Measurements from ENCODE around the gene PRAC1.

- TF ChIP-seq POLR2AphosphoS5 (IDR thresholded peaks at IDR 0.05; ENCODE audit: low read depth, low read length) (no peak), USF2 (IDR thresholded peaks at IDR 0.05; ENCODE audit: borderline replicate concordance, low read depth, low read length) (no peak), FOXJ3 (CRISPR knock-in tag; IDR thresholded peaks at IDR 0.05) (no peak), MAX (IDR thresholded peaks at IDR 0.05; ENCODE audit: low read depth) (no peak)
- TF ChIP-seq, protein P1, sequence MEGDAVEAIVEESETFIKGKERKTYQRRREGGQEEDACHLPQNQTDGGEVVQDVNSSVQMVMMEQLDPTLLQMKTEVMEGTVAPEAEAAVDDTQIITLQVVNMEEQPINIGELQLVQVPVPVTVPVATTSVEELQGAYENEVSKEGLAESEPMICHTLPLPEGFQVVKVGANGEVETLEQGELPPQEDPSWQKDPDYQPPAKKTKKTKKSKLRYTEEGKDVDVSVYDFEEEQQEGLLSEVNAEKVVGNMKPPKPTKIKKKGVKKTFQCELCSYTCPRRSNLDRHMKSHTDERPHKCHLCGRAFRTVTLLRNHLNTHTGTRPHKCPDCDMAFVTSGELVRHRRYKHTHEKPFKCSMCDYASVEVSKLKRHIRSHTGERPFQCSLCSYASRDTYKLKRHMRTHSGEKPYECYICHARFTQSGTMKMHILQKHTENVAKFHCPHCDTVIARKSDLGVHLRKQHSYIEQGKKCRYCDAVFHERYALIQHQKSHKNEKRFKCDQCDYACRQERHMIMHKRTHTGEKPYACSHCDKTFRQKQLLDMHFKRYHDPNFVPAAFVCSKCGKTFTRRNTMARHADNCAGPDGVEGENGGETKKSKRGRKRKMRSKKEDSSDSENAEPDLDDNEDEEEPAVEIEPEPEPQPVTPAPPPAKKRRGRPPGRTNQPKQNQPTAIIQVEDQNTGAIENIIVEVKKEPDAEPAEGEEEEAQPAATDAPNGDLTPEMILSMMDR (IDR thresholded peaks at IDR 0.05), result no peak
Measured at GRCh38 chr17:48725004-48725287, 2.6 kb upstream of the PRAC1 start.

Data from SK-N-SH (cell line).